GM08714 (cell line): ENCODE data around the gene NUP93.

Experiments
- H3K4me3 ChIP-seq: fragments of 200-500 bp; sonication (Bioruptor generic); 2 replicates; pipeline ENCODE4 v1.5.1; 2014; ENCODE audit warnings: mild to moderate bottlenecking, low read length, inconsistent platforms
- ZNF274 ChIP-seq: IDR thresholded peaks from 2 replicates; pipeline ENCODE4 v1.6.1; 2012; ENCODE audit warnings: mild to moderate bottlenecking, low read depth, low read length

Gene NUP93

DNA sequence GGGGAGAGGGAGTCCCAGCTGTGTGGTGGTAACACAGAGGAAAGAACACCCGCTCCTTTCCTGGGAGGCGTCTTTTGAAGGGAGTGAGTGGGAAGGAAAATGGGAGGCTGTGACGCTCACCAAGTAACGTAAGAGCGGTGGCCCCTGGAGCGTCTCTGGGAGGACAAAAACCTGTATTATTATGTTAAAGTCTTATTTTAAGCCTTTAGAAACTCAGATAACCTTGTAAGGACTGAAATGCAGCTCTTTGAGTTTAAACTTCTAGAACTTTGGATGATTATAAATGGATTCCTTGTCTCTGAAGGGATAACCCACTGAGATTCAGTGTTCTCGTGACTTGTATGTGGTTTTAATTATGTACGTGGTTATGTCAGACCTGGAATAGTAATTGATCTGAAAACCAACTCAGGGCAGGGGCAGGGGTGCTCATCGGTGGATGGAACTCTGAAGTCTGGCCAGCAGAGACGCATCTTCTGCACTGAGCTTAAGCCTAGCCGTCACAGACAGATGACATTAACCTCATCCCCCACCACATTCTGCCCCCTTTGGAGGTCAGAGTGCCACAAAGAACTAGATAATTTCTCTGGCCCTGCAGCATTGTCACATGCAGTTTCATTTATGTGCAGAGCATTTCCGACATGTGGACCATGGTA, 93.3 kb downstream of the NUP93 start:
- no peak overlapping the region for H3K4me3 ChIP-seq

DNA sequence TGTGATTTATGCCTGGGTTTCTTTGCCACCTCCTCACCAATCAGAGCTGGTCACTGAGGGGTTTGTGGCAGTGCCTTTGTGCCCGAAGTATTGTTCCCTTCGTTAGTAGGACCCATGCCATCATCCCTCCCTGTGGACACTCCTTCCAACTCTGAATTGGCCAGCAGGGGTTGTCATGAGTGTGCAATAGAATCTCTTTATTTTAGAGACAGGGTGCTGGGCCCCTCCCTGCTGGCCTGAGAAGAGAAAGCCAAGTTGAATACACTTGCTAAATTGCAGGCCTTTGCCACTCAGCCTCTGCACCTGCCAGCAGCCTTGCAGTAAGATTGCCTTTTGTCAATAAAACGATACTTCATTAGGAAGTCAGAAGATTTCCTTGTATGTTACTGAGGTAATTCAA, 94.4 kb downstream of the NUP93 start:
- TF ChIP-seq ZNF274 = no peak
- H3K4me3 ChIP-seq = no peak overlapping the region

More for the DNA sequence above, 93.3 kb downstream of the NUP93 start:
- no peak for TF ChIP-seq ZNF274

DNA sequence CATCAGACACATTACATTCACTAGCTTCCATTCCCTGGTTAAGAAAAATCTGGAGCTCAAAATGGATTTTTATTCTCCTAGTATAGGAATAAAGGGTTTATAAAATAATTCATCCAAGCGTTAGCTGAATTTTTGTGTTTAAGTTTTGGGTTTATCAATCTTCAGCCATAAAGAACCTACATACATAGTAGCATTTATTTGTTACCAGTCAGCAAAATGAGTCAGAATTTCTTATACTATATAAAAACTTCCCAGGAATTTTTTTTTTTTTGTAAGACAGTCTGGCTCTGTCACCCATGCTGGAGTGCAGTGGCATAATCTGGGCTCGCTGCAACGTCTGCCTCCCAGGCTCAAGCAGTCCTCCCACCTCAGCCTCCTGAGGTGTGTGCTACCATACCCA, 94.9 kb downstream of the NUP93 start:
- TF ChIP-seq ZNF274 = no peak
- no peak overlapping the region for H3K4me3 ChIP-seq

DNA sequence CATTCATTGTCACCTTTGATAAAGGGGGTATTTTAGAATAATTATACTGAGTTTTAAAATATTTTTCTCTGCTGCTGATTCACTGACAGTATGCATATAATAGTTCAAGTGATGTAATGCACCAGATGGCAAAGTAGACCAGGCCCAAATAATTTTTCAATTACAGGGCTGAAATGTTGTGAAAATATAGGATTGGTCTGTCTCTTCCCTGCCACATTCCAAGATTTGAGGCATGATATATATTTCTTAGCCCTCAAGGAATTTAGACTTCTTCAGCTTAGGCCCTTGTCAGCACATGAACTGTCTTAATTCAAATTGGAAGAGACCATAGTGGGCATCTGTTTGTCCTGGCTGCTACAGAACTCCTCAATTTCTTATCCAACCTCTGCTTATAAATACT, 95.9 kb downstream of the NUP93 start:
- TF ChIP-seq ZNF274 = no peak
- no peak overlapping the region for H3K4me3 ChIP-seq

DNA sequence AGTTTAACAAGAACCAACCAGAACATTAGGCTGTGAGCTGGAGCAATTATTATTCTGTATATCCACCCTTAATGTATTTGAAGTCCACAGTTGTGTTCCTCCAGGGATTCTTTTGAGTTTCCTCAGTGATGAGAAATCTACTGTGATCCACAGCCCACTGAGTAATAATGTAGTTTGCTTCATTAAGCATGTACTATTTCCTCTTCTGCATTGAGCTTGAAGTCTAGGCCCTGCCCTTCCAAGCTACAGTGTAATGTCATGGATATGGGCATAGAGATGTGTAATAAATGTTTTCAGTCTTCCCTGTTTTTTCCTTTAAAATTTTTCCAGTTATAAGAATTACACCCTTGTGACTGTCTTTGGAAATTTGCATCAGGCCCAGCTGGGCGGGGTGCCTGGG, 98.7 kb downstream of the NUP93 start:
- no peak for TF ChIP-seq ZNF274
- no peak overlapping the region for H3K4me3 ChIP-seq

DNA sequence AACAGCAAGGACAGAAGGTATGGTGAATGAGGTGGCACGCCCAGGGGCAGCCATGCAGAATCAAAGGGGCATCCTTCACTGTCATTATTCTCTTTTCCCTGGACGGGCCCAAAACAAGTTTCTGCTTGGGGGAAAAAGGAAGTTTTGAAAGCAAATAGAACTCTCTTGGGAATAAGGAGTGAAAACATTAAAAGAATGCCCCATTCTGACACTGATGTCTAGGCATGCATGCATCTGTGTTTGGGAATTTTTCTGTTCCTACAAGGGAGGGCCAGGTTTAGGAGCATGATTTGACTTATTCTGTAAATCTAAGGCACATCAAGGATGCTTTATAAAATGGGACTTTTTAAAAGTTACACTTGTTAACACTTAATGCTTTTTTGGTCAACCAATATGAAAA, 100.7 kb downstream of the NUP93 start:
- H3K4me3 ChIP-seq = no peak overlapping the region
- TF ChIP-seq ZNF274 = no peak

DNA sequence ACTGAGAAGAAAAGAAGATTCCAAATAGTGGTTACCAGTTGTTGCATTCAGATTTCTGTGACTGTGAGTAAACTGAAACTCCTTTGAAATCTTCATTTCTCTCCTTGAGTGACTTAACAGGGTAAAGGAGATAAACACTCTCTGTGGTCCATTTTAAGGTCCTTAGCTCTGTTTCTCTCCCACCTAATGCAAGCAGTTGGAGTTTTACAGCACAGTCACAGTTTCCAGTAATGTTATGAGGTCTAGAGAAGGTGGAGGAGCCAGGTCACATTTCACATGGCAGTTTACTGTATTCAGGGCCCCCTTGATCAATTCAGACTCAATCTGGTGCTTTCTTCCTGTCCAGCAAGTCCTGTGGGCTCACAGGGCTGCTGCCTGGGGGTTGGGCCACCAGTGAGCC, 102.8 kb downstream of the NUP93 start:
- no peak for TF ChIP-seq ZNF274

DNA sequence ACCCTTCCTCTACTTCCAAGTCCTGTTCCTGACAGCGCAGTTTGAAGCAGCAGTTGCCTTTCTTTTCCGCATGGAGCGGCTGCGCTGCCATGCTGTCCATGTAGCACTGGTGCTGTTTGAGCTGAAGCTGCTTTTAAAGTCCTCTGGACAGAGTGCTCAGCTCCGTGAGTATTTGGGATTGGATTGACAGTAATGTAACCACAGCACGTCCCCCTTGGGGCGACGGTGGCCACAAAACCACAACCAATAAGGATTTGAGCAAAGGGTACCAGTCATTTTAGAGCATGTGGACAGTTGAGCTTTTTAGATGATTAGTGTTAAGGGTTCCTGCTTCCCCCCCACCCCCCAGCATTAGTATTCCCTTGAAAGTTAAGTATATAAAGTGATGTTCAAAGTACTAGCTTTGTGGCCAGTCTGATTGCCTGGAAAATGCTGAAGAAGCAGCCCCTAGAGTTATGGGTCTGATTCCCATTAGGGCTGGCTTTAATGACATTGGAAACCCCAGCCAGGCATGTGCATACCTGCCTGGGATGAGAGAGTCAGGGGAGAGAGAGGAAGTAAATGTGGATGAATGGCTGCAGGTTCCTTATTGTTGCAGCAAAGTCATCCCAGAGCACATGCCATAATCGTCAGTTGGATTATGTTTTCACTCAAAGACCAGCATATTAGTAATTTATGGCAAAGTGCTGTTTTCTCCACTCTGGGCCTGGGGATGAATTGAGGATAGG, 103.5 kb downstream of the NUP93 start:
- TF ChIP-seq ZNF274 = no peak

More for the DNA sequence above, 102.8 kb downstream of the NUP93 start:
- no peak overlapping the region for H3K4me3 ChIP-seq

DNA sequence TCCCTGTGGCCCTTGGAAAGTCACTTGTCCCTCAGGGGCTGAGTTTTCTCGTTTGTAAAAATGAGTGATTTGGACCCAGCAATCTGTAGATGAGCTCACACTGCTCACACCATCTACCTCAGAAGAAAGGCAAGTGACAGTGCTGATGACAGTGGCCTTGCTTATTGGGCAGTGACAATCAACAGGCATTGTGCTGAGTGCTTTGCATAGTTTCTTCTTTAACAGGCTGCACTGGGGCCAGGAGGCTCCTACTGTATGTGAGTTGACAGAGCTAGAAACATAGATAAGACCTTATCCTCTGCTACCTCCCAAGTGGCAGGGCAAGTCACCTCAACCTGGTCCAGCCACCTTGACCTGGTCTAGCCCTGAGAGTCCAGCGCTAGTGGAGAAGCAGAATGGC, 105.4 kb downstream of the NUP93 start:
- no peak for TF ChIP-seq ZNF274
- no peak overlapping the region for H3K4me3 ChIP-seq

More for the DNA sequence above, 103.5 kb downstream of the NUP93 start:
- H3K4me3 ChIP-seq = no peak overlapping the region

DNA sequence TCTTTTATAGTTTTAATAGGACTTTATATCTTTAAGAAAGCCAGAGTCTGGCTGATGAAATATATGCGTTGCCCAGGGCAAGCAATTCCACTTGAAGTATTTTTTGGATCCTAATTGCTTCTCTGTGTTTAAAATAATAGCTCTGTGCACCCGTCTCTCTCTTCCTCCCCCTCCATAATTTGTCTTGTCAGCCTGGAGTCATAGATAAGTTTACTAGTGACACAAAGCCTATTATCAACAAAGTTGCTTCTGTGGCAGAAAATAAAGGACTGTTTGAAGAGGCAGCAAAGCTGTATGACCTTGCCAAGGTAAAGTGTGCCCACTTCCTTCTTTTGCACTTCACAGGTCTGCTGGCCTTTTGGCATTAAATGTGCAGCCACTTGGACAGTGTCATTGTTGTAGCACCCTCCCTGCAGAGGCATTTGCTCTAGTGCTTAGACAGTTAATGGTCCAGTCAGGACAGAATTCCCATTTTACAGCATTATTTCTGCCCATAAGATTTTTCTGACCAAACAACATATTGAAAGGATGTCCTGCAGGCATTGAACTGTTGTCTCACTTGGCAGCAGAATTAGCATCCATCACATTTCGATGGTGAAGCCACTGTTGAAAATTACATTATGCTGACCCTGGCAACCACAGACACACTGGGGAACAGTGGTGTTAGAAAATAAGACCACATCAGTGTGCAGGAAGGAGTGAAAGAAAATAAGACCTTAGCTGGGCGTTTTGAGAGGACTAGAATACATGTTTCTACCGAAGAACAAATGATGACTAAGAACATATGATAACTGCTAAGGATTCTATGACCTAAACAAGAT, 106.7 kb downstream of the NUP93 start:
- TF ChIP-seq ZNF274 = no peak
- no peak overlapping the region for H3K4me3 ChIP-seq

DNA sequence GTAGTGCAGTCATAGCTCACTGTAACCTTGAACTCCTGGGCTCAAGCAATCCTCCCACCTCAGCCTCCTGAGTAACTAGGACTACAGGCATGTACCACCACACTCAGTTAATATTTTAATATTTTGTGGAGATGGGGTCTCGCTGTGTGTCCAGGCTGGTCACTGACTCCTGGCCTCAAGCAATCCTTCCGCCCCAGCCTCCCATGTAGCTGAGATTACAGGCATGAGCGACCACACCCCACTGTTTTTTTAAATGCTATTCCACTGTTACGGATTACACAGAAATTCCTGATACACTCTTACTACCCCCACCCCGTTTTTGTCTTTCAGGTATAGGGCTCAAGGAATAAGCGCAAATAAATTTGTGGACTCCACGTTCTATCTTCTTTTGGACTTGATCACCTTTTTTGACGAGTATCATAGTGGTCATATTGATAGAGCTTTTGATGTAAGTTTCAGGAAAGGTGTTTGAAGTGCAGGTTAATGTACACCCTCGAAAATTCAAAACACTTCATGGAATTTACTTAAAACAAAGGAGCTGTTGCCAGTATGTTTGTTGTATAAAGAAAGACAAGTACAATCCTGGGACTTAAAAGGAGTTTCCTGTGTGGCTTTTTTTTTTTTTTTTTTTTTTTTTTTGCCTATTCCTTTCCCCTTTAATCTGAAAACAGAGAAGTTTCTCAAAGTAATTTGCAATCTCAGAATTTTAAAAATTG, 108.9 kb downstream of the NUP93 start:
- TF ChIP-seq ZNF274 = no peak
- no peak overlapping the region for H3K4me3 ChIP-seq

DNA sequence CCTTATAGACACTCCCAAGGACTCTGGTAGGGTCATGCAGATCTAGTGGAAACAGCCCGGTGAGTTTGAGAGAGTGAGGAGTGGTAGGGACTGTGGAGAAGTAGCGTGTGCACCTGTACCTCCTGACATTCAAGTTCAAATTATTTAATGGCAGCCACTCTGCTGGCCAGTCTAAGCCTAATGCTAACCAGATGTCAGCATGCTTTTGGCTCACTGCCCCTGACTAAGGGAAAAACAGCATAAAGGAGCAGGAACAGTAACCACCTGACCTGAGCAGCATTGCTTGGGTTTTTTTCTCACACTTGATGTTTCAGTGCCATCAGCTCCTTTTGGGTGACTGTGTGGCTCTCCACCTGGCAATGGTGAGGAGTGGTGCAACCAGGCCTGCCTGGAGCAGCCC, 111.3 kb downstream of the NUP93 start:
- no peak overlapping the region for H3K4me3 ChIP-seq
- TF ChIP-seq ZNF274 = no peak

DNA sequence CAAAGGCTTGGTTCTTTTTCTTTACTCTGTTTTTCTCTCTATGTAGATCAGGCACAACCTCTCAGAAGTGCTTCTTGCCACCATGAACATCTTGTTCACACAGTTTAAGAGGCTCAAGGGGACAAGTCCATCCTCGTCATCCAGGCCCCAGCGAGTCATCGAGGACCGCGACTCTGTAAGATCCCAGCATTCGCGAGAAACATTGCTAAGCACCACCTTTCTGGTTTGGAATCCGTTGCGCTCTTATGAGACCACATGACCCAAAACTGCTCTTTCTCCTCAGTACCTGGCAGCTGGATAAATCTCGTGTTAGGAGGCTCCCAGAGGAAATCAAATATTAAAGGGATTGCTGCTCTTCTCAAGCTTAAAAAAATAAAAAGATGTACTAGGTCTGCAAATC, 111.7 kb downstream of the NUP93 start:
- H3K4me3 ChIP-seq = no peak overlapping the region
- no peak for TF ChIP-seq ZNF274

DNA sequence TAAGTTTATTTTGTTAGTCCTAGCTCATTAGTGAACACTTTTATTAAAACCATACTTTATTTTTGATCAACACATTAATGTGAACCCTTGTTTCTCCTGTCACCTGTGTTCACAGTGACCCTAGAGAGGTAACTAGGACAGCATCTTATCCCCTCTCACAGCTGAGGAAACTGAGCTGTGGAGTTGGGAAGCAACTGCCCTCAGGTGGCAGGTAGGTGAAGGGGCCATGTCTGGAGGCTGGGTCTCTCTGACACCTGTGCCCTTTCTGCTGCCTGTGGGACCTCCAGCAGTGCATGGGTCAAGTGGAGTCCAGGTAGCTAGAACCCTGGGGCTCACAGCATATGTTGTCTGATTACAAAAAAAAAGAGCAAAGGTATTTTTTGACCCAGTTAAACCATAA, 112.2 kb downstream of the NUP93 start:
- no peak overlapping the region for H3K4me3 ChIP-seq
- TF ChIP-seq ZNF274 = no peak
